GM12872 (cell line): Measurements from ENCODE around the gene FBP2.

Source experiments
- CTCF ChIP-seq: IDR thresholded peaks from 3 replicates; pipeline ENCODE4 v1.5.1; 2011; ENCODE audit warnings: low read depth, mild to moderate bottlenecking, low read length, moderate library complexity; ENCODE audit not compliant: insufficient read depth

FBP2 gene

GRCh38 chr9:94554439-94555331 lies 38.9 kb downstream of the FBP2 start, which contains the start of gene PCAT7:
TSS of gene PCAT7 (plus strand) at chr9:94555083.
- TF ChIP-seq CTCF: peak; percentile 66

GRCh38 chr9:94554078-94554438 lies 39.6 kb downstream of the FBP2 start:
- TF ChIP-seq CTCF: no peak

- 0 out of 3 replicates have a peak, but pooled peaks have one; percentile 9 for TF ChIP-seq CTCF
Measured at GRCh38 chr9:94553029-94553938, 40.3 kb downstream of the FBP2 start.

GRCh38 chr9:94545940-94546339 lies 47.7 kb downstream of the FBP2 start:
- TF ChIP-seq CTCF: no peak

GRCh38 chr9:94538908-94539307 lies 54.7 kb downstream of the FBP2 start:
- TF ChIP-seq CTCF: no peak

GRCh38 chr9:94534901-94535300 lies 58.7 kb downstream of the FBP2 start:
- TF ChIP-seq CTCF: no peak

GRCh38 chr9:94533601-94534000 lies 60.0 kb downstream of the FBP2 start:
- no peak for TF ChIP-seq CTCF
